K562 (cell line): ENCODE data around the gene DKKL1.

Source experiments
- CHD4 ChIP-seq: fragments of 200-600 bp; sonication (generic); IDR thresholded peaks from 3 replicates; pipeline ENCODE4 v1.6.1; 2012; ENCODE audit warnings: low read depth, mild to moderate bottlenecking, mixed read lengths, low read length, inconsistent platforms; ENCODE audit not compliant: insufficient read depth, insufficient replicate concordance, poor library complexity, severe bottlenecking
- CREB1 ChIP-seq, 2 experiments: sonication (generic) in 1 of 2; formaldehyde crosslinking in 1 of 2; IDR thresholded peaks; 2 replicates each; pipeline versions ENCODE4 v1.6.1 to v1.8.0; 2012 to 2022; ENCODE audit warnings: inconsistent platforms in 1 of 2, mild to moderate bottlenecking in 1 of 2, missing genetic modification reagents in 1 of 2, moderate library complexity in 1 of 2
- CTCF ChIP-seq, 3 experiments: IDR thresholded peaks in 2 of 3; conservative IDR thresholded peaks in 1 of 3; 2 replicates each; pipeline ENCODE4 v1.5.1; 2011 to 2012; ENCODE audit warnings: low read length in 3 of 3, mild to moderate bottlenecking in 3 of 3, control low read depth in 2 of 3, improper control_type of control experiment in 1 of 3, inconsistent platforms in 1 of 3, low read depth in 1 of 3, mixed read lengths in 1 of 3, moderate library complexity in 1 of 3; ENCODE audit not compliant: insufficient read depth in 2 of 3
- FOXJ3 ChIP-seq: sonication (generic); formaldehyde crosslinking; IDR thresholded peaks from 2 replicates; pipeline ENCODE4 v1.4.0; 2020; ENCODE audit warnings: mild to moderate bottlenecking, missing genetic modification reagents
- MCM2 ChIP-seq: fragments of 450-650 bp; IDR thresholded peaks from 2 replicates; pipeline ENCODE4 v1.6.1; 2017; ENCODE audit warnings: low read depth, mild to moderate bottlenecking
- MTF1 ChIP-seq: fragments of 250-450 bp; sonication (Bioruptor Pico); IDR thresholded peaks from 2 replicates; pipeline ENCODE4 v1.9.0; 2021; ENCODE audit warnings: moderate library complexity, mild to moderate bottlenecking, inconsistent platforms, borderline replicate concordance
- PTTG1 ChIP-seq: fragments of 450-650 bp; IDR thresholded peaks from 2 replicates; pipeline ENCODE4 v1.6.1; 2016; ENCODE audit warnings: low read depth, mild to moderate bottlenecking, missing genetic modification characterization, missing compliant biosample characterization
- SIRT6 ChIP-seq: IDR thresholded peaks from one replicate; pipeline ENCODE4 v1.6.1; 2012; ENCODE audit warnings: low read depth, mild to moderate bottlenecking, control low read depth, inconsistent platforms, low read length, moderate library complexity
- ZNF217 ChIP-seq: sonication (generic); formaldehyde crosslinking; IDR thresholded peaks from 2 replicates; pipeline ENCODE4 v1.8.0; 2022; ENCODE audit warnings: mild to moderate bottlenecking, missing genetic modification reagents

- TF ChIP-seq MCM2, result no peak
- TF ChIP-seq CTCF (IDR thresholded peaks at IDR 0.05 in 2 of 3, conservative IDR thresholded peaks at IDR 0.05 in 1 of 3; ENCODE audit: insufficient read depth in 2 of 3, low read depth in 1 of 3, low read length in 3 of 3), result no peak
- no peak for TF ChIP-seq CREB1 (IDR thresholded peaks at IDR 0.05)
- TF ChIP-seq CREB1 (CRISPR knock-in tag; IDR thresholded peaks at IDR 0.05), result no peak
- no peak for TF ChIP-seq PTTG1 (tag)
- TF ChIP-seq ZNF217 (CRISPR knock-in tag), result no peak
- no peak for TF ChIP-seq FOXJ3 (CRISPR knock-in tag)
- TF ChIP-seq CHD4, result no peak
- no peak for TF ChIP-seq MTF1 (CRISPR knock-in tag)
- no peak for TF ChIP-seq SIRT6
Measured at GRCh38 chr19:49390131-49390928, 26.7 kb downstream of the DKKL1 start.
